ENCODE results near the gene ART3.
"Not testable (repeated sequence)": the region's sequence is repeated elsewhere in the genome, so short reads cannot be mapped to it uniquely, and the experiment has no call there.

Gene ART3, protein sequence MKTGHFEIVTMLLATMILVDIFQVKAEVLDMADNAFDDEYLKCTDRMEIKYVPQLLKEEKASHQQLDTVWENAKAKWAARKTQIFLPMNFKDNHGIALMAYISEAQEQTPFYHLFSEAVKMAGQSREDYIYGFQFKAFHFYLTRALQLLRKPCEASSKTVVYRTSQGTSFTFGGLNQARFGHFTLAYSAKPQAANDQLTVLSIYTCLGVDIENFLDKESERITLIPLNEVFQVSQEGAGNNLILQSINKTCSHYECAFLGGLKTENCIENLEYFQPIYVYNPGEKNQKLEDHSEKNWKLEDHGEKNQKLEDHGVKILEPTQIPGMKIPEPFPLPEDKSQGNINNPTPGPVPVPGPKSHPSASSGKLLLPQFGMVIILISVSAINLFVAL

DNA sequence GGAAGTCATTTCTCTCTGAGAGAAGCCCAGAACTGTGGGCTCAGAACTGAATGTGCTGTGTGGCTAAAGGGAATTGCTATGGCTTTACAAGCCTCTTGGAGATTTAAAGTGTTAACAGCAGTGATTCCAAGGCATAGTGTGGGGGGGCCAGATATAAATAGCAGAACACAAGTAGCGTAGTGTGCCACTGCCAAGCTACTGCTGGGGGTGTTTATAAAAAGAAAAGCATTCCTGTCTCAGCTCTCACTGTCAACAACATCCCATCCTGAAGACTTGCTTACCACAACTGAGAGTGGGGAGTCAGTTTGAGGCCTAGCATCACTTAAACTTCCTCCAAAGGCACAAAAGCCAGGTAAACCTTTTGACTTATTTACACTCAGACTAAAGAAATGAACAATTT, at the start of gene ART3:
Gene ART3, plus strand, starts transcription at position 242 of the 400 bp plus-strand sequence. CDS start 1,181 bp downstream, outside the sequence.
- DNase-seq (ENCODE audit: insufficient read length, low spot score) (no peak), FAIRE-seq (no peak)
- TF ChIP-seq, protein P1, sequence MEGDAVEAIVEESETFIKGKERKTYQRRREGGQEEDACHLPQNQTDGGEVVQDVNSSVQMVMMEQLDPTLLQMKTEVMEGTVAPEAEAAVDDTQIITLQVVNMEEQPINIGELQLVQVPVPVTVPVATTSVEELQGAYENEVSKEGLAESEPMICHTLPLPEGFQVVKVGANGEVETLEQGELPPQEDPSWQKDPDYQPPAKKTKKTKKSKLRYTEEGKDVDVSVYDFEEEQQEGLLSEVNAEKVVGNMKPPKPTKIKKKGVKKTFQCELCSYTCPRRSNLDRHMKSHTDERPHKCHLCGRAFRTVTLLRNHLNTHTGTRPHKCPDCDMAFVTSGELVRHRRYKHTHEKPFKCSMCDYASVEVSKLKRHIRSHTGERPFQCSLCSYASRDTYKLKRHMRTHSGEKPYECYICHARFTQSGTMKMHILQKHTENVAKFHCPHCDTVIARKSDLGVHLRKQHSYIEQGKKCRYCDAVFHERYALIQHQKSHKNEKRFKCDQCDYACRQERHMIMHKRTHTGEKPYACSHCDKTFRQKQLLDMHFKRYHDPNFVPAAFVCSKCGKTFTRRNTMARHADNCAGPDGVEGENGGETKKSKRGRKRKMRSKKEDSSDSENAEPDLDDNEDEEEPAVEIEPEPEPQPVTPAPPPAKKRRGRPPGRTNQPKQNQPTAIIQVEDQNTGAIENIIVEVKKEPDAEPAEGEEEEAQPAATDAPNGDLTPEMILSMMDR (IDR thresholded peaks at IDR 0.05; ENCODE audit: insufficient read depth, missing control alignments), result no peak

DNA sequence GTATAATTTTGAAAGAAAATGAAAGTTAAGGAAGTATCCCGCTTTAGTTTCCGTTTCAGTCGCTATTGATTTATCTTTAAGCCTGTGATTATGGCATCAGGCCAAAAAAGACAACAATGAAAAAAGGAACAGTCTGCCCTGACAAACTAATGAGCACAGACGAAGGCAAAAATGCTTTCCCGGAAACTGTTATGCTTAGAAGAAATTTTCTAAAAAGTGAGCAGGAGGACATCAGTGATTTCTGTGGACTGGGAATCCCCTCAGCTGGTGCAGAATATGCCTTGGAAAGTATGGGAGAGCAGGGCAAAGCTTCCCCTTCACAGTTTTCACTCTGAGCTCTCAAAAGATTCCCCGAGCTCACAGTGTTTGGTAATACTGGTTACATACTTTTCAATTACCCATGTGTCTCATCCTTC, 46.2 kb upstream of the ART3 start:
- TF ChIP-seq, protein P1 (IDR thresholded peaks at IDR 0.05; ENCODE audit: insufficient read depth, missing control alignments), result no peak
- no peak for FAIRE-seq
- no peak for DNase-seq (ENCODE audit: insufficient read length, low spot score)

DNA sequence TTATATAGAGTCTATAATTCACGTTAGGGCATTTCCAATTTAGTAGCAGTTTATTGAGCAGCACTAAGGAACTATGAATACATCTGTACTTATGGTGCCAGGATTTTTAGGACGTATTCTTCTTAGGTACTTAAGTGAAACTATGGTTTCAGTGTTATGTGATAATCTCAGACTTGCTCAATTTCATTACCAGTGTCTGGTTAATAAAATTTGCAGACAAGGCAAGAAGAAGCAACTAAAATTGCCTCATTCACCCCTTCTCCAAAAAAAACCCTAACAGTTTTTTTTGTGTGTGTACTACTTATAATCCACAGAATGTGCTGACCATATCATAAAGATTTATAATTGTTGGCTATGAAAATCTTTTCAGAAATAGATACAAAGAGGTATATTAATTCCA, 45.2 kb upstream of the ART3 start:
- DNase-seq (ENCODE audit: insufficient read length, low spot score) (no peak), FAIRE-seq (no peak)
- TF ChIP-seq, protein P1 (IDR thresholded peaks at IDR 0.05; ENCODE audit: insufficient read depth, missing control alignments), result no peak

DNA sequence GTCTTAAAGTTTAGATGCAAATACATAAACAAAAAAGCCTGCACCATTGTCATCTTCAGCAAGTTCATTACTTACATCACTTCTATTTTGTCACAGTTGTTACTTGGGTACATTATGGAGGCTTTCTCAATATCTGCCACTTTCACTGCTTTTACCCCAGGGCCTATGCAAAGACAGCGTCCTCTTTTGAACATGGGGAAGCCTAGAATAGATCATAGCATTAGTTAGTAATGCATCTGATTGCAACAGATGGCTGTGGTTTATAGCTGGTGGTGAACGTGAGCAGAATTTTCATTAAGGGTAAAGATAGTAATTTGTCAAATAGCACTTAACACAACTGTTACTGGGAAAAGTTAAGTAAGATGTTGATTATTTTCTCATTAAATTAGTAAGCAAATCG, 39.4 kb upstream of the ART3 start:
- DNase-seq (ENCODE audit: insufficient read length, low spot score) (no peak), FAIRE-seq (peak; percentile 88)
- TF ChIP-seq, protein P1 (IDR thresholded peaks at IDR 0.05; ENCODE audit: insufficient read depth, missing control alignments), result no peak

DNA sequence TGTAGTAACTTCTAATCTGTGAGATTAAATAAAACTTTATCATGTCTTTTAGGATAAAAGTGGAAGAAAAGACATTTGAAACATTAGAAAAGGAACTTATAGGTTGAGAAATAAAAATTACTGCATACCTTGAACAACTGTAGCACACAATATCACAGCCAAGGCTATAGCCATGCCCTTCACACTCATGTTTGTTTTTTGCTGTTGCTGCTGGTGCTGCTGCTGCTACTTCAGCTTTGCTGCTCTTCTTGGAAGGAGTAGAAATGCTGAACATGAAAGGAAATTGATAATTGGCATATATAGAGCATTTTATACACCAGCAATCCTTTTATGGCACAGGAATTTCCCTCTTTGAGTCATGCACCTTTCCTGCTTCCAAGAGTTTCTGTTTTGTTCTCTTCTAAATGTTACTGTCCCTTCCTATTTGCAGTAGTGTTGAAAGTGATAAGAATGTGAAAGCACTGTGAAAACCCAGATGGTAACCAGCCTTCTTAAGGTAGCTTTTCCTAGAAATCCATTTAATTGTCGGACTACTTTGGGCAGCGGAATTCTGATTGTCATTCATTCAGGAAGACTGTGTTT, 38.6 kb upstream of the ART3 start, which contains the start of gene CXCL11:
Gene CXCL11, minus strand, starts transcription at position 272 of the 582 bp plus-strand sequence. Its CDS starts 83 bp downstream, at position 189.
- TF ChIP-seq, protein P1 (IDR thresholded peaks at IDR 0.05; ENCODE audit: insufficient read depth, missing control alignments), result no peak
- DNase-seq (ENCODE audit: insufficient read length, low spot score), result no peak
- peak; percentile 67 for FAIRE-seq

DNA sequence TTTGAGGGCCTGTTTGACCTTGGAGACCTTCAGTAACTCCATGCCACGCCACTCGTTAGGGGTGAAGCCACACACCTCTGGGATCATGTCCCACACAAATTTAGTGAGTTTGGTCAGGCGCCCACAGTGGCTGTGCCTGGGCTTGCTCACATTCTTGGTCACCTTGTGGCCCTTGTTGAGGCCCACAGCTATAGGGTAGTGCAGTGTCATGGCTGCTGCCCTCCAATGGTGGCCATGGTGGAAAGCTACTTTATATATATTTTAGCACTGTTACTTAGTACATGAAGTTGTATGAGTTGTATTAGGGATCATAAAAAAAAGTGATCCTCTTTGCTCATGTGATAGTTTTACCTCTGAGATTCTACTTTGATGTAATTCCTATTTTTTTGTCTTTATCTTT, 37.7 kb upstream of the ART3 start:
- TF ChIP-seq, protein P1 (IDR thresholded peaks at IDR 0.05; ENCODE audit: insufficient read depth, missing control alignments), result no peak
- DNase-seq (ENCODE audit: insufficient read length, low spot score) (no peak), FAIRE-seq (no peak)

DNA sequence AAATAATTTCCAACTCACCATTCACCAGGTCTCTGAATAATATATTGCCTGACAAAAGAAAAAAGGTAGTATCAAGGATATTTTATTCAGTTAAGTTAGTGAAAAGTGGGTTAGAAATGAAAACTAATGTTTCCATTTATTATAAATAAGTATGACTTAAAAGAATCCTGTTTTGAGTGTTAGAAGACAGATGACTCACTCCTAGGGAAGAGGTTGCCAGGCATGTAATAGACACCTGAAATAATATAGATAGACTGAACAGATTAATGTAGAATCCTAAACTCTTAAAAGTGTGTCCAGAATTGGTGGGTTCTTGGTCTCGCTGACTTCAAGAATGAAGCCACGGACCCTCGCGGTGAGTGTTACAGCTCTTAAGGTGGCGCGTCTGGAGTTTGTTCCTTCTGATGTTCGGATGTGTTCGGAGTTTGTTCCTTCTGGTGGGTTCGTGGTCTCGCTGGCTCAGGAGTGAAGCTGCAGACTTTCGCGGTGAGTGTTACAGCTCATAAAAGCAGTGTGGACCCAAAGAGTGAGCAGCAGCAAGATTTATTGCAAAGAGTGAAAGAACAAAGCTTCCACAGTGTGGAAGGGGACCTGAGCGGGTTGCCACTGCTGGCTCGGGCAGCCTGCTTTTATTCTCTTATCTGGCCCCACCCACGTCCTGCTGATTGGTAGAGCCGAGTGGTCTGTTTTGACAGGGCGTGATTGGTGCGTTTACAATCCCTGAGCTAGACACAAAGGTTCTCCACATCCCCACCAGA, 32.1 kb upstream of the ART3 start:
- DNase-seq (ENCODE audit: insufficient read length, low spot score); FAIRE-seq: not testable (repeated sequence)

DNA sequence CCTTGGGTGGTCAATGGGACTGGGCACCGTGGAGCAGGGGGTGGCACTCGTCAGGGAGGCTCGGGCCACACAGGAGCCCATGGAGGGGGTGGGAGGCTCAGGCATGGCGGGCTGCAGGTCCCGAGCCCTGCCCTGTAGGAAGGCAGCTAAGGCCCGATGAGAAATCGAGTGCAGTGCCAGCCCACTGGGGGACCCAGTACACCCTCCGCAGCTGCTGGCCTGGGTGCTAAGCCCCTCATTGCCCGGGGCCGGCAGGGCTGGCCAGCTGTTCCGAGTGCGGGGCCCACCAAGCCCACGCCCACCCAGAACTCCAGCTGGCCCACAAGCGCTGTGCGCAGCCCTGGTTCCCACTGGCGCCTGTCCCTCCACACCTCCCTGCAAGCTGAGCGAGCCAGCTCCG, 31.2 kb upstream of the ART3 start:
- not testable (repeated sequence) for FAIRE-seq

DNA sequence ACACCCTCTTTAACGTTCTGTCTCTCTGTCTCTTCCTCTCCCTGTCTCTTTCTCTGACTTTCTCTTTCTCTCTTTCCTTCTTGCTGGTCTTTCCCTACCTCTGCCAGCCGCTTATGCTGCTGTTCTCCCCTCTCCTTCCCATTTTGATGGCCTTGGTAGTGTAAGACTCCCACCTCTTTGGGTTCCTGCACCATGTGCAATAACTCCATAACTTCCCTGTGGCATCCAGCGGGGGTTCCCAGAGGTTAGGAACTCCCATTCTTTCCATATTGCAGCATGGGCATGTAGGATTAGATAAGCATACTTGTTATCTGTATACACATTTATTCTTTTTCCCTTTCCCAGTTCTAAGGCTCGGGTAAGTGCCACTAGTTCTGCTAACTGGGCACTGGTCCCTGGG, 29.8 kb upstream of the ART3 start:
- not testable (repeated sequence) for FAIRE-seq

More for the DNA sequence above, 31.2 kb upstream of the ART3 start:
- DNase-seq (ENCODE audit: insufficient read length, low spot score), result not testable (repeated sequence)

DNA sequence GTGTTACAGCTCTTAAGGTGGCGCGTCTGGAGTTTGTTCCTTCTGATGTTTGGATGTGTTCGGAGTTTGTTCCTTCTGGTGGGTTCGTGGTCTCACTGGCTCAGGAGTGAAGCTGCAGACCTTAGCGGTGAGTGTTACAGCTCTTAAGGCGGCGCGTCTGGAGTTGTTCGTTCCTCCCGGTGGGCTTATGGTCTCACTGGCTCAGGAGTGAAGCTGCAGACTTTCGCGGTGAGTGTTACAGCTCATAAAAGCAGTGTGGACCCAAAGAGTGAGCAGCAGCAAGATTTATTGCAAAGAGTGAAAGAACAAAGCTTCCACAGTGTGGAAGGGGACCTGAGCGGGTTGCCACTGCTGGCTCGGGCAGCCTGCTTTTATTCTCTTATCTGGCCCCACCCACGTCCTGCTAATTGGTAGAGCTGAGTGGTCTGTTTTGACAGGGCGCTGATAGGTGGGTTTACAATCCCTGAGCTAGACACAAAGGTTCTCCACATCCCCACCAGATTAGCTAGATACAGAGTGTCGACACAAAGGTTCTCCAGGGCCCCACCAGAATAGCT, 24.6 kb upstream of the ART3 start:
- not testable (repeated sequence) for FAIRE-seq; DNase-seq (ENCODE audit: insufficient read length, low spot score)

More for the DNA sequence above, 29.8 kb upstream of the ART3 start:
- not testable (repeated sequence) for DNase-seq (ENCODE audit: insufficient read length, low spot score)

DNA sequence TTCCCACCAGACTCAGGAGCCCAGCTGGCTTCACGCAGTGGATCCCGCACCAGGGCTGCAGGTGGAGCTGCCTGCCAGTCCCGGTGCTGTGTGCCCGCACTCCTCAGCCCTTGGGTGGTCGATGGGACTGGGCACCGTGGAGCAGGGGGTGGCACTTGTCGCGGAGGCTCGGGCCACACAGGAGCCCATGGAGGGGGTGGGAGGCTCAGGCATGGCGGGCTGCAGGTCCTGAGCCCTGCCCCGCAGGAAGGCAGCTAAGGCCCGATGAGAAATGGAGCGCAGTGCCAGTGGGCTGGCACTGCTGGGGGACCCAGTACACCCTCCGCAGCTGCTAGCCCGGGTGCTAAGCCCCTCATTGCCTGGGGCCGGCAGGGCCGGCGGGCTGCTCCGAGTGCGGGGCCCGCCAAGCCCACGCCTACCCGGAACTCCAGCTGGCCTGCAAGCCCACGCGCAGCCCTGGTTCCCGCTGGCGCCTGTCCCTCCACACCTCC, 23.9 kb upstream of the ART3 start:
- not testable (repeated sequence) for FAIRE-seq; DNase-seq (ENCODE audit: insufficient read length, low spot score)
